HG03521 (cell line): Measurements from ENCODE around the gene ZNF613.
"Not testable (repeated sequence)": the region's sequence is repeated elsewhere in the genome, so short reads cannot be mapped to it uniquely, and the experiment has no call there.

Experiments used
- ATAC-seq: cut with Tn5 transposase; IDR thresholded peaks from one replicate; pipeline ENCODE4 v1.9.1; 2021; ENCODE audit warnings: mild to moderate bottlenecking, moderate library complexity; ENCODE audit not compliant: unreplicated experiment

ZNF613 gene

DNA sequence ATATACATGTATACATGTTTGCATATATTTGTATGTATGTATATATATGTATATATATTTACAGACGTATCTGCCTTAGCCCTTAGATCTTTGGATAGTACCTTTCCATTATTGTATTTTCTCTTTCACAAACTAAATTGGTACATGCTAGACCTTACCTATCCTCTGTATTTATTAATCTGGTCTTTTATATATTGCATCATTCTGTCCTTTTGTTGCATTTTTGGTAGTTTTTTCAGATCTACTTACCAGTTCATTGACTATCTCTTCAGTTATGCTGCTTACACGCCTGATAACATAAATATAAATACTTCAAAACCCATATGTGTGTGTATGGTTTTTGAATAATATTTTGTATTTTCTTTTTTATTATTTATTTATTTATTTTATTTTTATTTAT is 11.7 kb downstream of the ZNF613 start:
- ATAC-seq = no peak

DNA sequence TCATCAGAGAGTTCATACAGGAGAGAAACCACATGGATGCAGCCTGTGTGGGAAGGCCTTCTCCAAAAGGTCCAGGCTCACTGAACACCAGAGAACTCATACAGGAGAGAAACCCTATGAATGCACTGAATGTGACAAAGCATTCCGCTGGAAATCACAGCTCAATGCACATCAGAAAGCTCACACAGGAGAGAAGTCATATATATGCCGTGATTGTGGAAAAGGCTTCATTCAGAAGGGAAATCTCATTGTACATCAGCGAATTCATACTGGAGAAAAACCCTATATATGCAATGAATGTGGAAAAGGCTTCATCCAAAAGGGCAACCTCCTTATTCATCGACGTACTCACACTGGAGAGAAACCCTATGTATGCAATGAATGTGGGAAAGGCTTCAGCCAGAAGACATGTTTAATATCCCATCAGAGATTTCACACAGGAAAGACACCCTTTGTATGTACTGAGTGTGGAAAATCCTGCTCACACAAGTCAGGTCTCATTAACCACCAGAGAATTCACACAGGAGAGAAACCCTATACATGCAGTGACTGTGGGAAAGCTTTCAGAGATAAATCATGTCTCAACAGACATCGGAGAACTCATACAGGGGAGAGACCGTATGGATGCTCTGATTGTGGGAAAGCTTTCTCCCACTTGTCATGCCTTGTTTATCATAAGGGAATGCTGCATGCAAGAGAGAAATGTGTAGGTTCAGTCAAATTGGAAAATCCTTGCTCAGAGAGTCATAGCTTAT is 17.7 kb downstream of the ZNF613 start:
- ATAC-seq = no peak

DNA sequence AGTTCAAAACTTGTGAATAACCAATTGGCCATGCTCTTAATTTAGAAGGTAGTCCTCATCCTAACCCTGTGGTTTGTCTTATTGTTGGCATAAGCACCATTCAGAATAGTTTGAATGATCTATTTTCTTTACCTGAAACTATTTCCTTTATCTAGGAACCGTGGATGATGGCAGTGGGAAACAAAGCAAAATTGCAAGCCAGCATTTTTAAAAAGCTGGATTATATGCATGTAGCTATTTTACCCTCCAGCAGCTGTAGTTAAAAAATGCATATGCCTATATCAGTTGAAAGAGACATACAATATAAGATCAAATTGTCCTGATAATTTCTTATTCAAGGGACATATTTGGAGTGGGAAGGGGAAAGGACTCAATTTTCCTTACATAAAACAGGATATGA is 19.3 kb downstream of the ZNF613 start:
- ATAC-seq = no peak

DNA sequence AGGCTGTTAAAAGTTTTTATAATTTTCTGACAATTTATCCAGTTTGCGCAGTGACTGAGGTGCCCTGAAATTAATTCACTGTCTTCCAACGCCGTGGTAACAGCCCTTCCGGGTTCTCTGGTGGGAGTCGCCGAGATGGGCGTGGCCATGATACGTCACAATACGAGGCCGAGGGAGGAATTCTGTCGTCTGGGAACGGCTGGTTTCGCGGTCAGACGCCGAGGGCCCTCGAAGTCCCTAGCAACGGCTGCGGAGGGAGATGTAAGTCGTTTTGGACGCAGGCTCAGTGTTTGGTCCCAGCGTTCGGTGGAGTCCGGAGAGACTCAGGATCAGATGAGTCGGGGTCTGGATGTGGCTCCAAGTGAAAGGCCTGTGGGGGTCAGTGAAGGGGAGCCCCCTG is 21.7 kb downstream of the ZNF613 start:
- ATAC-seq = no peak

DNA sequence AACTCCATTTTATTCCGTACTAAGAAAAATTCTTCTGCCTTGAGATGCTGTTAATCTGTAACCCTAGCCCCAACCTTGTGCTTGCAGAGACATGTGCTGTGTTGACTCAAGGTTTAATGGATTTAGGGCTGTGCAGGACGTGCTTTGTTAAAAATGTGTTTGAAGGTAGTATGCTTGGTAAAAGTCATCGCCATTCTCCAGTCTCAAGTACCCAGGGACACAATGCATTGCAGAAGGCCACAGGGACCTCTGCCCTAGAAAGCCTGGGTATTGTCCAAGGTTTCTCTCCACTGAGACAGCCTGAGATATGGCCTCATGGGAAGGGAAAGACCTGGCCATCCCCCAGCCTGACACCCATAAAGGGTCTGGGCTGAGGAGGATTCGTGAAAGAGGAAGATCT is 30.6 kb downstream of the ZNF613 start:
- not testable (repeated sequence) for ATAC-seq

DNA sequence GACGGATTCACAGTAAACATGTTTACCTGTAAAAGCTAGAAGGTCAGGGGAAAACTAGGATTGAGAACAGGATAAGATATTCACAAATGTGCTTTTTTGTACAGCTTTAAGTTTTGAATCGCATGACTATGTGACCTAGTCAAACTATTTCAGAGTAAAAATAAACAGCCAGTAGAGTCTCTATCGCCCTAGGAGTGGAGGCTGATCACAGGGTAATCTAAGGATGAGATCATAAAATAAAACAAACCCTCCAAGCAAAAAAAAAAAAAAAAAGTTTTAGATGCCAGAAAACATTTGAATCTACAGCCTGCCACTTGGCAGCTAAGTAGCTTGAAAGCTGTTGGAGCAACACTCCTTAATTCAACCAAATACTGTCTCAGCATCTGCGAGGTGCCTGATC is 32.5 kb downstream of the ZNF613 start:
- no peak for ATAC-seq

DNA sequence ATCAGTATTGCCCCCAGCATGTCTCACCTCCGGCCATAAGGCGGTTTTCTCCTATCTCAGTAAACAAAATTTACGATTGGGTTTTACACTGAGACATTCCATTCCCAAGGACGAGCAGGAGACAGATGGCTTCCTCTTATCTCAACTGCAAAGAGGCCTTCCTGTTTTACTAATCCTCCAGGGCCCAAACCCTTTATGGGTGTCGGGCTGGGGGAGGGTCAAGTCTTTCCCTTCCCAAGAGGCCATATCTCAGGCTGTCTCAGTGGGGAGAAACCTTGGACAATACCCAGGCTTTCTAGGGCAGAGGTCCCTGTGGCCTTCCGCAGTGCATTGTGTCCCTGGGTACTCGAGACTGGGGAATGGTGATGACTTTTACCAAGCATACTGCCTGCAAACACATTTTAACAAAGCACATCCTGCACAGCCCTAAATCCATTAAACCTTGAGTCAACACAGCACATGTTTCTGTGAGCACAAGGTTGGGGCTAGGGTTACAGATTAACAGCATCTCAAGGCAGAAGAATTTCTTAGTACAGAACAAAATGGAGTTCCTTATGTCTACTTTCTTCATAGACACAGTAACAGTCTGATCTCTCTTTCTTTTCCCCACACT is 33.5 kb downstream of the ZNF613 start:
- not testable (repeated sequence) for ATAC-seq

DNA sequence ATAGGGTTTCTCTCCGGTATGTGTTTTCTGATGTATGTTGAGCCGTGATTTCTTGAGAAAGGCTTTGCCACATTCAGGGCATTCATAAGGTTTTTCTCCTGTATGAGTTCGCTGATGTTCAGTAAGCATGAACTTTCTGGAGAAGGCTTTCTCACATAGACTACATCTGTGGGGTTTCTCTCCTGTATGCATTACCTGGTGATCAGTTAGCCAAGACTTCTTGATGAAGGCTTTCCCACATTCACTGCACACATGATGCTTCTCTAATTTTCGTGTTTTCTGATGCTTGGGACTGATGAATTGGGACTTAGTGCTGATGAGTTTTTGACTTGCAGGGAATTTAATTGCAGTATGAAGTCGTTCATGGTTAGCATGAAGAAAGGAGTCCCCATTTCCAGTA is 38.3 kb downstream of the ZNF613 start:
- no peak for ATAC-seq

DNA sequence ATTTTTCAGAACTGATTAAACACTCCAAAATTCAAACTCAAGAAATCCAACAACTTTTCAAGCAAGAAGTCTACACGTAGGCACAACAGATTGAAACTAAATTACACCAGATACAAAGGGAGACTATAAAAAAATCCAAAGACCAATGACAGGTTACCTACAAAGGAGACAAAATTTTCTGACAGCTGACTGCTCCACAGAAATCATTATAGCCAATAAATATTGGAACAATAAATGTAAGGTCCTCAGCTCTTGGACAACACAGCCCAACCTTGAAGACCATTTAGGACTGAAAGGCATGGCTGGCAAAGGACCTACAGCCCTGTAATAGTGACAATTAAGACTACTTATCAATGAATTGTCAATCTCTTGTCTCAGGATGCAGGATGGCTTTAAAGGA is 43.4 kb downstream of the ZNF613 start:
- ATAC-seq = no peak

DNA sequence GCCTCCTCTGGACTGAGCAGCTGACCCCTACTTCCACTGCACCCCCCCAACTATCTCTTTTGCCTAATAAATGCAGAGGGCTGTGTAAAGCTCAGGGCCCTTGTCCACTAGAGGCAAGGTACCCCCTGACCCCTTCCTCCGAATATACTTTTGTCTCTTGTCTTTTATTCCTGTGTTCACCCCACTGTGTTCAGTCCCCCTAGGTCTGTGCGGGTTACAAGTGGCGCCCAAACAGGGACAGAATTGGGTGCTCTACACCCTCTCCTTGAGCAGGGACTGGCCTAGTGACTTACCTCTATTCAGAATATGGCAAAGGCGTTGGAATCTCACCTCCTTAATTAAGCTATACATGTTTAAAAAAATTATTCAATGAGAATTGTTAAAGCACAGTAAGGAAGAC is 44.4 kb downstream of the ZNF613 start:
- no peak for ATAC-seq

DNA sequence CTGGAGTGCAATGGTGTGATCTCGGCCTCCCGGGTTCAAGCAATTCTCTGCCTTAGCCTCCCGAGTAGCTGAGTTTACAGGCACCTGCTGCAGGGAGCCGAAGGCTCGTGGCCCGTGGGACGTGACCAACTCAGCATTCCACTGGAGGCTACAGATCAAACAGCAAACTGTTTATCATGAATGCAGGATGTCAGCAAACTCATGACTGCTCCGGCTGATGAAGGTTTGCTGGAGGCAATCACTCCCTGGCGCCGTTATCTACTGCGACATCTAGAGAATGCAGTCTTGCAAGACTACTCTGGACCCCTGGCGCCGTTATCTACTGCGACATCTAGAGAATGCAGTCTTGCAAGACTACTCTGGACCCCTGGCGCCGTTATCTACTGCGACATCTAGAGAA is 48.5 kb downstream of the ZNF613 start:
- ATAC-seq = not testable (repeated sequence)

DNA sequence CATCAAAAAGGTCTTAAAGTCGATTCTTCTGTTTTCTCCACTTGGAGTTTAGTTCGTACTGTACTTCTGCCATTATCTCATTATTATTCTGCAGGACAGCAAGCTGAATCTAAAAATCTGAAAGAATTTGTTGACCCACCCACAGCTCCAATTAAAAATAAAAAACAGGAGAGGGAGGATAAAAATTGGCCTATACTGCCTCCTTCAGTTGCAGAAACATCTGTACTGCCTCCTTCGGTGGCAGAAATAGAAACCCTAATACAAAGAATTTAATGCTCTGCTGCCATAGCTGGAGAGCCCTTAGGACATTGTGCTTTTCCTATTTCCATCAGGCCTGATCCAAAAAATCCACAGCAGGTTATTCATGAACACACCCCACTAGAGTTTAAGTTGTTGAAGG is 49.6 kb downstream of the ZNF613 start:
- no peak for ATAC-seq

DNA sequence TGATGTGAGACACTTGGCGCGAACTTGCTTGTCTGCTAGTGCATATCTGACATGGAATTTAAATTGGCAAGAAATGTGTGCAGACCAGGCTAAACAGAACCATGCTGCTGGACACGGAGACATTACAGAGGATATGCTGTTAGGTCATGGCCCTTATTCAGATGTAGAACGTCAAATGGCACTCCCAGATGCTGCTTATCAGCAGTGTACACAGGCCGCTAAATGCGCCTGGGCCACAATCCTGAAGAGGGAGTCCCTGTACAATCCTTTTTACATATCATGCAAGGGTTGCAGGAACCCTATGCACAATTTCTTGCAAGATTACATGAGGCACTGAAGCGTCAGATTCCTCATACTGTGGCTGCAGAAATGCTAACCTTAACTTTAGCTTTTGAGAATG is 50.1 kb downstream of the ZNF613 start:
- ATAC-seq = no peak

DNA sequence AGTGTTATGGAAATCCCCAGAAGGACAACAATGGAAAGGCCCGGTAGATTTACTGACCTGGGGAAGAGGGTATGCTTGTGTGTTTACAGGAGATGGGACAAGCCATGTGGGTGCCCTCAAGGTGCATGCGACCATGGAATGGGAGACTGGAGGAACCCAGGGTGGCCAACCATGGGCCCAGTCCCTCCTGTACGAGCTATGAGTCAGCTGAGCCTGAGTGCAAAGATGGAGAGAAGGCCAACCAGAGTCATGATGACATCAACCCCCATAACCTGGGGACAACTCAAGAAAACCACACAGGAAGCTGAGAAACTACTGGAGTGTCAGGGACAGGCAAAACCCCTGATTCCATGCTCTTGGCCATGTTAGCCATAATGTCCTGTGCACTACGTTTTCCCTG is 51.6 kb downstream of the ZNF613 start:
- no peak for ATAC-seq

DNA sequence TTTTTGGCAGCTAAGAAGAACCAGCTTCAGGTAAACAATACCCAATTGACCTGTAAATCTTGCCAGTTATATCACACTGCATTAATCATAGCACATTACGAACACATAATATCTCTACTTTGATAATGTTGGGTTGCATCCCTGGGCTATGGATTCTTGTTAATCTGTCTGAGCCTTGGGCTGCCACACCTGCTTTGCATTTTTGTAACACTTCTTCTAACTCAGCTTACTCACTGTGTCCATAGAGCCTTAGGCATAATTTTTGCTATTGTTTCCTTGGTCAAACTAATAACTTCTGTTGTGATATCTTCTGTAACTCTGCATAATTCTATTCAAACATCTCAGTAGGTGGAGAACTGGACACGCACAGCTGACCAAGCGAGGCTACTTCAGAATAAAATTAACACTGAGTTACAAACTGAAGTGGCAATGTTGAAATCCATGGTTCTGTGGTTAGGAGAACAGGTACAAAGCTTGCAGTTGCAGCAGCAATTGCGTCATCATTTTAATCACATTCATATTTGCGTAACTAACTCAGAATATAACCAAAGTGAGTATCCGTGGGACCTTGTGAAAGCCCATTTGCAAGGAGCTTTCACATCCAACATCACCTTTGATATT is 53.0 kb downstream of the ZNF613 start:
- no peak for ATAC-seq

DNA sequence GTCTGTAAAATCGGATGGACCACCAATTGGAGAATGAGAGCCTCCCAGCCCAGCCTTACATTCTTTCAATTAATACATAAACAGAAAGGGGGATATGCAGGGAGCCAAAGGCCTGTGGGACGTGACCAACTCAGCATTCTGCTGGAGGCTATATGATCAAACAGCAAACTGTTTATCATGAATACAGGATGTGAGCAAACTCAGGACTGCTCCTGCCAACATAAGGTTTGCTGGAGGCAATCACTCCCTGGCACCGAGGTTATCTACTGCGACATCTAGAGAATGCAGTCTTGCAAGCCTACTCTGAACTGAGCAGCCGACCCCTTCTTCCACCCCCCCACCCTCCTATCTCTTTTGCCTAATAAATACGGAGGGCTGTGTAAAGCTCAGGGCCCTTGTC is 53.7 kb downstream of the ZNF613 start:
- not testable (repeated sequence) for ATAC-seq

DNA sequence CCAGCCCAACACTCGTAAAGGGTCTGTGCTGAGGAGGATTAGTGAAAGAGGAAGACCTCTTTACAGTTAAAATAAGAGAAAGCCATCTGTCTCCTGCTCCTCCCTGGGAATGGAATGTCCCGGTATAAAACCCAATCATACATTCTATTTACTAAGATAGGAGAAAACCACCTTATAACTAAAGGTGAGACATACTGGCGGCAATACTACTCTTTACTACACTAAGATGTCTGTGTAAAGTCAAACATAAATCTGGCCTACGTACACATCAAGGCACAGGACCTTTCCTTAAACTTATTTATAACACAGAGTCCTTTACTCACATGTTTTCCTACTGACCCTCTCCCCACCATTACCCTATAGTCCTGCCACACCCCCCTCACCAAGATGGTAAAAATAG is 56.1 kb downstream of the ZNF613 start:
- no peak for ATAC-seq

DNA sequence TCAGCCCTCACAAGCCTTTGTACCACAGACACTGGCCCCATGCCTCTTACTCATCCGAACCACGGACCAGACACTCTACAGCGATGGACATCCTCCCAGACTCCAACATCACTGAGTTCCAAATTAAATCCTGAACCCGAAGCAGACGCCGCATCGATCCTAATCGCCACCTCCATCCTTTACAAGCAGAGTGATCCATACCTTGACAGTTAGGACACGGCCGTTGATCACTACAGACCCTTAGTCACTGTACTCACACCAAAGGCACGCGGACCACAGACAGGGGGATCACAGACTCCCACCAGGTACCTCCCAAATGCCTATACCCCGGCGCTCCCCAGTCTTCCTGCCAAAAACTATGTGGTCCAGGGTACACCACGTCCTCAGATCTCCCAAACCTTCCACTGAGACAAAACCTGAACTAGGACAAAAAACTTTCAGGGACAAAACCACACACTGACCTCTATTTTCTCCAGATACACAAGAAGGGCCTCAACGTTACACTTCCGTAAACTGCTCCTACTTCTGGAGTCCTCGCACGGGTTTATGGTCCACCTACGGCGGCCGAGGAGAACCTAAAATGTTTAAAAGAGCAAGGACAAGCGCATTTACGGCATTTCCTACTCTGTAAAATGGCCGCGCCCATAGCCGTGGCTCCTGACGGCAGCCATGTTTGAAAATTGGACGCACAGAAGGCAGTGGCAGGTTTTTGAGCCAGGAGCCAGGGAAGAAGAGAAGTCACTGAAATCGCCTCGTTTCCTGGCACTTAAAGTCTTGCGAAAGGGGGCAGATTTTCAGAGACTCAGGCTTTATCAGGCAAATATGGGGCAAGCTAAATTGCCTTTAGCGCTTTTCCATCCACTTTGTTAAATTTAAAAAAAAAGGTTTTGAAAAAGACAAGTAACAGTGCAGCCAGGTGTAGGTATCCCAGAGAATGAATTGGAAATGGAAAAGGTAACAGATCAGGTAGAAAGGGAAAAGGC is 59.3 kb downstream of the ZNF613 start, which contains the start of gene ZNF350:
Gene ZNF350 (minus strand): TSS at position 532 of the 983 bp plus-strand sequence. CDS start 12,480 bp downstream, outside the sequence.
- ATAC-seq = peak; percentile 79

DNA sequence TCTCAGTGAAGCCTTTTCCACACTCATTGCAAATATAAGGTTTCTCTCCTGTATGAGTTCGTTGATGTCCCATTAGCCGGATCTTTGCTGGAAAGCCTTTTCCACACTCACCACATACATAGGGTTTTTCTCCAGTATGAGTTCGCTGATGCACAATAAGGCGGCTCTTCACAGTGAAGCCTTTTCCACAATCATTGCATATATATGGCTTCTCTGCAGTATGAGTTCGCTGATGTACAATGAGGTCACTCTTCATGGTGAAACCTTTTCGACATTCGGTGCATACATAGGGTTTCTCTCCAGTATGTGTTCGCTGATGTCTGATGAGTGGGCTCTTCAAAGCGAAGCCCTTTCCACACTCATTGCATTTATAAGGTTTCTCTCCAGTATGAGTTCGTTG is 66.2 kb downstream of the ZNF613 start:
- no peak for ATAC-seq

DNA sequence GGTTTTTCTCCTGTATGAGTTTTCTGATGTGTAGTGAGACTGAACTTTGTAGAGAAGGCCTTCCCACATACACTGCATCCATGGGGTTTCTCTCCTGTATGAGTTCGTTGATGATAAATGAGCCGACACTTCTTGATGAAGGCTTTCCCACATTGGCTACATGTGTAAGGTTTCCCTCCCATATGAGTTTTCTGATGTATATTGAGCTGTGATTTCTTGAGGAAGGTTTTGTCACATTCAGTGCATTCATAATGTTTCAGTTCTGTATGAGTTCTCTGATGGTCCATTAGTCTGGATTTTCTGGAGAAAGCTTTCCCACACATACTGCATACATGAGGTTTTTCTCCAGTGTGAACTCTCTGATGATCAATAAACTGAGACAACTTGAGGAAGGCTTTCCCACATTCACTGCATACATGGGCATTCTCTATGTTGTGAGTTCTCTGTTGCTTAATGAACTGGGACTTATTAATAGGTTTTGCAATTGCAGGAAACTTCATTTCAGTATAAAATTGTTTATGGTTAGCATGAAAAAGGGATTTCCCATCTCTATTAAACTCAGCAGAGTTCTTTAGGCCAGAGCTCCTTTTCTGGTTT is 66.9 kb downstream of the ZNF613 start:
- no peak for ATAC-seq
